GM18861 (cell line): Measurements from ENCODE around the gene FAHD1.

Experiments
- ATAC-seq: cut with Tn5 transposase; IDR thresholded peaks from one replicate; pipeline ENCODE4 v1.9.1; 2021; ENCODE audit not compliant: unreplicated experiment

FAHD1 gene

GRCh38 chr16:1816396-1817275, 10.4 kb upstream of the FAHD1 start:
- no peak for ATAC-seq

GRCh38 chr16:1817276-1817589, 9.8 kb upstream of the FAHD1 start:
- no peak for ATAC-seq

- ATAC-seq: no peak
These were observed 9.3 kb upstream of the FAHD1 start for GRCh38 chr16:1817716-1818115.

GRCh38 chr16:1818204-1818872, 8.7 kb upstream of the FAHD1 start:
- ATAC-seq: no peak

DNA sequence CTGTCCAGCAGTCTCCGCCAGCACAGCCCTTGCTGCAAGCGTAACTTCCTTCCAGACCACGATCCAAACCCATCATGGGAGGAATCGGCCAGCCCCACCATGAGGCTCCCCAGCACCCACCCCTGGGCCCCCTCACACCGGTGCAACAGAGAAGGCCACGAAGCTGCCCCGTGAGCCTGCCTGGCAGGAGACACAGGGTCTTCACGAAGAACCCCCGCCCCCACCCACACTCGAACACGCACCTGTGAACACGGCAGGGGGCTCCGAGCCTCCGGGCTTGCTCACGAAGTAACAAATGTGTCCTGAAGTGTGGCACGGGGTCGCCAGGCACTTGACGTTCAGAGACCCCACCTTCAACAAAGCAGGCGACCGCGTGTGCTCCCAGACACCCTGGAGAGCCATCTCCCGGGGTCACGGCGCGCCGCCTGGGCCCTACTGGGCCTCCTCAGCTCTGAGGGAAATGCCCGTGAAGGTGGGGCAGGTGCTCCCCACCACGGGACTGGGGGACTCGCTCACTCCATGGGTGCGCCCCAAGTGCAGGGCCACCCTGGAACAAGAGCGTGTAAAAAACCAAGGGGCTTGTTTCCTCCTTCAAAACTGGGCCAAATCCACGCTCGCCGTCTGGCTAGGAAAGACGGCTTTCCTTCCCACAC, 8.0 kb upstream of the FAHD1 start:
- no peak for ATAC-seq

- no peak for ATAC-seq
These were observed 7.4 kb upstream of the FAHD1 start for GRCh38 chr16:1819611-1820010.

- no peak for ATAC-seq
These were observed 6.7 kb upstream of the FAHD1 start for GRCh38 chr16:1820096-1820945.

- no peak for ATAC-seq
These were observed 6.1 kb upstream of the FAHD1 start for GRCh38 chr16:1820946-1821290.

GRCh38 chr16:1821861-1822611, 5.0 kb upstream of the FAHD1 start:
- ATAC-seq: no peak

DNA sequence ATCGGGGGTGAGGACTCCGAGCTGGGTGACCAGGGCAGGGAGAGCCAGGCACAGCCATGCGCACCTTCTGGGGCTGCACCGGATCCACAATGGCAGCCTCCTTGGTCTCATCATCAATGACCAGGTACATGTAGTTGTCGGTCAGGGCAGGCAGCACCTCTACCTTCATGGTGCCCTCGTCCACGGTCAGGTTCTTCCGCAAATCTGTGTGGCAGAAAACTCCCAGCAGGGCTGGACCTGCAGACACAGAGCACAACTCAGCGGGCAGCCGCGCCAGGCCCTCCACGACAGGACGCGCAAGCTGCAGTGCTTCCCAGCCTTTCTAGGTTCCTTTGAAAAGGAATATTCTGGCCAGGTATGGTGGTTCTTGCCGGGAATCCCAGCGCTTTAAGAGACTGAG, 4.2 kb upstream of the FAHD1 start:
- ATAC-seq: no peak

DNA sequence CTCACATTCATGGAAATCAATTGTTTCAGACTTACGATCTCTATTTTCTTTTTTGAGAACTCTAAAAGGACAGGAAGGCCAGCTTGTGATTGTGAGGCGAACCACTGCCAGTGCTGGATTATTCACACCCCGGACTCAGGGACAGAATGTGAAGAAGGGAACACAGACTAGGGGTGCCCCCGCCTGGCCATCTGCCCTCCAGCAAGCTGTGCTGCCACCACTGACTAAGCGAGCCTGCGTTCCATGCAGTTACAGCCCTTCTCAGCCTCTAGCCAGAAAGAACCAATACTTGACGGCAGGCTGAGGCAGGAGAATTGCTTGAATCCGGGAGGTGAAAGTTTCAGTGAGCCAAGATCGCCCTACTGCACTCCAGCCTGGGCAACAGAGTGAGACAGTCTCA, 3.2 kb upstream of the FAHD1 start:
- no peak for ATAC-seq

DNA sequence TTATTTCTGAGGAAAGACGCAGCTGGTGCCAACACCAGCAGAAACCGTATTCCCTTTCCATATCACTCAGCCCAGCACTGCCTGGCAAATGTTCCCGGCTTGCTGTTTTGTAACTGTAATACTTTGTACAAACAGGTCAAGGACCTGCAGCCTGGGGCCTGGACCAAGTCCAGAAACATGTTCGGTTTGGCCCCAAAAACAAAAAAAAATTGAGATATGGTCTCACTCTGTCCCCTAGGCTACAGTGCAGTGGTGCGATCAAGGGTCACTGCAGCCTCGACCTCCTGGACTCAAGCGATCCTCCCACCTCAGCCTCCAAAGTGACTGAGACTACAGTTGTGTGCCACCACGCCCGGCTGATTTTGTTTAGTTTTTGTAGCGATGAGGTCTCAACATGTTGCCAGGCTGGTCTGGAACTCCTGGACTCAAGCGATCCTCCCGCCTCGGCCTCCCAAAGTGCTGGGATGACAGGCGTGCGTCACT, 1.6 kb upstream of the FAHD1 start:
- ATAC-seq: no peak

DNA sequence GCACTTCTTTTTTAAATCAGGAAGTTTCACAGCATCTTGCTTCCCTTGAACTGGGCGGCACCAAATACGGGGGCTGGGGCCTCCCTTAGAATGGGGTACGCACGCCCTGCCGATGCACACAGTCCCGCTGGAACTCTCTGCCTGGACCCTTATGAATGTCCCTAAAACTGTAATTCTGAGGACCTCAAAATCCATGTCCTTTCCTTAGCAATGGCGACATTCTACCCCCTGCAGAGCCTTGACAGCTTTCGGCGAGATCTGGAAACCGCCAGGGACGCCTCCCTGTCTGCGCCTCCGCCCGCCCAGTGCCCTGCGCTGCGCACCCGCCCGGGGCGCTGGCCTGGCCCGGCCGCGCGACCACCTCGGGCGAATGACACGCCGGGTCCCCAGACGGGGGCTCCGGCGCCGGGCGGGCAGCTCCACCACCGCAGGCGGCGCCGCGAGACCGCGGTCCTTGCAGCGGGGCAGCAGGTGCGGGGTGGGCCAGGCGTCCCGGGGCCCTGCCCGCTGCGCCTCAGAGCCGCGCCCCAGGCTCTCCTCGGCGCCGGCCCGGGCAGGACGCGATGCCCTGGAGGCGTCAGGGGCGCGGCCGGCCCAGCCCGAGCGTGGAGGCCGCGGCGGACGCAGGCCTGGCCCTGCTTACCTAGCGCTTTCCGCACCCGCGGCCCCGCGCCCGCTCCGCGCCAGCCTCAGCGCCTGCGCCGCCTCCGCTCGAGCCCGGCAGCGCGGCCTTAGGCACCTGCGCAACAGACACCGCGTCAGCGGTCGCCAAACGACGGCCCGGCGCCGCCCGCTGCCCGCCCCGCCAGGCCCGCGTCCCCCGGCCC, 929 bp upstream of the FAHD1 start:
- ATAC-seq: peak; percentile 32

GRCh38 chr16:1828645-1829410, 1.8 kb downstream of the FAHD1 start:
- ATAC-seq: no peak

DNA sequence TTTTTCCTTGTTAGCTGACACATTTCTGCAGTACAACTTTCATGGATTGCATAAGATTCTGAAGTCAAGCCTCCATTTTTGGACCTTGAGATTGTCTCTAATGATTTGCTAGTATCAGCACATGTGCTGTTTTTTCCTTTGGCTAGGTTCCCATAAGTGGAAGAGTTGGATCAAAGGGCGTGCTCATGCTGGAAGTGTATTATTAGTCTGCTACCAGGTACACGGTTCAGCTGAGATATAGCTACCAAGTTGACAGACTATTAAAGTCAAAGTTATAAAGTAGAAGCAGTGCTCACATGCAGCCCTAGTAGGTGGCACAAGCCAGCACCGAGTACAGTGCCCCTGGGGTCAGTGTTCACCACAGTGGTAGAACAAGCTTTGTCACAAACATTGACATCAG, 3.2 kb downstream of the FAHD1 start:
- no peak for ATAC-seq

GRCh38 chr16:1831186-1832075, 4.4 kb downstream of the FAHD1 start:
- no peak for ATAC-seq

DNA sequence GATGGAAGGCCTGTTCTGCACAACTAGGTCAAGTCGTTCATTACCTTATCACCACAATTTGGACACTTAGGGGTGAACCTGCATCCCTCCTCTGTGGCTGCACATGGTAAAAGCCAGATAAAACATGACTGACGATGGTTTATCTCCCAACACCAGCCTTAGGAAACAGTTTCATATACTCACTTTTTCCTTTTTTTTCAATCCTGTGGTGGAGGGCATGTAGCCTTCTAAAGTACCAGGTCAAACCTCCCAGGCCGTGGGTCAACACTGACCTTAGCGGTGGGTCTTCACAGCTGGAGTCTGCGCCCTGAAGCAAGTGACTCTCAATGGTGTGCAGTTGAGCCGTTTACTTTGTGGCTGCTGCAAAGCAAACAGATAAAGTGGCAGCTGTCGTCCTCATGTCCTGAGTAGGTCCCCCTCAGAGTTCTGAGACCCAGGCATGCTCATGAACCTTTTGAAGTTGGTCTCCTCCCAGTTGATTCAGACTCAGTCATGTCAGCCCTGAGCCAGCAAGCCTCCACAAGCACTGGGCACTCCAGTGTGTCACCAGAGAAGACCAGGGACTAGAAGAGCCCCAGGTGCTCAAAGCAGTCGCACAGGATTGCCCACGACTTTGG, 5.9 kb downstream of the FAHD1 start:
- no peak for ATAC-seq
